OCI-LY1 (cell line): Measurements from ENCODE around the gene SMIM29.

ENCODE experiments used
- CTCF ChIP-seq: fragments of 200-600 bp; sonication (generic), shearing (Covaris generic); IDR thresholded peaks from 2 replicates; pipeline ENCODE4 v1.5.1; 2017; ENCODE audit warnings: mild to moderate bottlenecking, antibody characterized with exemption, low read length, moderate library complexity, mixed read lengths
- EZH2 ChIP-seq: fragments of 200-600 bp; sonication (generic), shearing (Covaris generic); IDR thresholded peaks from 2 replicates; pipeline ENCODE4 v1.8.0; 2017; ENCODE audit warnings: borderline replicate concordance, mixed run types, mild to moderate bottlenecking, antibody characterized with exemption, low read length, moderate library complexity, mixed read lengths

GRCh38 chr6:34243901-34244884, 4.6 kb downstream of the SMIM29 start:
- TF ChIP-seq CTCF, result peak; percentile 37
- TF ChIP-seq EZH2, result no peak
